ENCODE data around the gene TPBGL. TPM values are rescaled to one million over a fixed set of nuclear protein-coding genes. Genes with fewer than 3 reads are reported as not detected.

TPBGL gene
- total RNA-seq, 1 experiment from 2014 or later: not detected

DNA sequence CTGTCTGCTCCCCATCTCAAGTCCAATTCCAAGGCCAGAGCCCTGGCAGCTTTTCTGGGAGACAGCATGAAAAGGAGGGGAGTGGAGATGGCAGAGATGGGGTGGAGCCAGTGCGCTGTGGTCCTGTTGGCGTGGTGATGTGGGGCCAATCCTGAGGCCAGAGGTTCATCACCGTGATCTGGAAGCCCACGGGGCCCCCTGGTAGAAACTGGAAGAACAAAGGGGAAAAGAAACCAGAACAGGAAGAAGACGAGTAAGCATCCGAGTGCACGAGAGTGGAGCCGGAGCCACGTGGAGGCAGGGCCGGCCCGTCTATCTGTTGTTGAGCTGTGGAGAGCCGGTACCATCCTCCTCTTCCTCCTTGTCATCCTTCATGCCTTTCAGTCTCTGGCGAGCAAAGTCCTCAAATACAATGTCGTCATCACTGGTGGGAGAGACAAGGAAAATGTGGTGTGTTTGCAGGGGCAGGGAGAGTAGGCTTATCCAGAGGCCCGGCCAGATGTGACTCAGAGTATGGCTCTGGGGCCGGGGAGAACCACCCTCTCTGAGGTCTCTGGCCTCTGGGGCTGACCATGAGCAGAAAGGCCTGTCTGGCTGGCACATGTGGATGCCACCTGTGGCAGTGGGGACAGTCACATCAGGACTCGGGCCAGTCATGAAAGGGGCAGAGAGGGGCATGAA lies 25.4 kb downstream of the TPBGL start:
- no peak for ATAC-seq
- no peaks in the 10 kb centered on the region for H3K36me3 ChIP-seq (ENCODE audit: low read depth, low read length)
- H3F3A ChIP-seq (ENCODE audit: low read length, unreplicated experiment): no peaks in the 10 kb centered on the region
- no peak for DNase-seq
- H3K79me2 ChIP-seq (ENCODE audit: low read length): no peaks in the 10 kb centered on the region
- POLR2A ChIA-PET (ENCODE audit: unreplicated experiment): no interaction called here
- no peaks in the 10 kb centered on the region for H3K27me3 ChIP-seq (ENCODE audit: low read length)
- no peaks in the 10 kb centered on the region for H4K20me1 ChIP-seq (ENCODE audit: low read length)
- intact Hi-C loops (cut with micrococcal nuclease): no loop called here
- no peaks in the 10 kb centered on the region for H3K9me2 ChIP-seq (replicated peaks; ENCODE audit: low read length)
- no peak overlapping the region for H3K4me2 ChIP-seq (ENCODE audit: low read length)
- CTCF ChIA-PET: no interaction called here
- TF ChIP-seq EZH2 (IDR thresholded peaks at IDR 0.05; ENCODE audit: low read length, unreplicated experiment) (no peak), EZH2phosphoT487 (IDR thresholded peaks at IDR 0.05; ENCODE audit: borderline replicate concordance, low read length) (no peak)
- TF ChIP-seq, protein P1, sequence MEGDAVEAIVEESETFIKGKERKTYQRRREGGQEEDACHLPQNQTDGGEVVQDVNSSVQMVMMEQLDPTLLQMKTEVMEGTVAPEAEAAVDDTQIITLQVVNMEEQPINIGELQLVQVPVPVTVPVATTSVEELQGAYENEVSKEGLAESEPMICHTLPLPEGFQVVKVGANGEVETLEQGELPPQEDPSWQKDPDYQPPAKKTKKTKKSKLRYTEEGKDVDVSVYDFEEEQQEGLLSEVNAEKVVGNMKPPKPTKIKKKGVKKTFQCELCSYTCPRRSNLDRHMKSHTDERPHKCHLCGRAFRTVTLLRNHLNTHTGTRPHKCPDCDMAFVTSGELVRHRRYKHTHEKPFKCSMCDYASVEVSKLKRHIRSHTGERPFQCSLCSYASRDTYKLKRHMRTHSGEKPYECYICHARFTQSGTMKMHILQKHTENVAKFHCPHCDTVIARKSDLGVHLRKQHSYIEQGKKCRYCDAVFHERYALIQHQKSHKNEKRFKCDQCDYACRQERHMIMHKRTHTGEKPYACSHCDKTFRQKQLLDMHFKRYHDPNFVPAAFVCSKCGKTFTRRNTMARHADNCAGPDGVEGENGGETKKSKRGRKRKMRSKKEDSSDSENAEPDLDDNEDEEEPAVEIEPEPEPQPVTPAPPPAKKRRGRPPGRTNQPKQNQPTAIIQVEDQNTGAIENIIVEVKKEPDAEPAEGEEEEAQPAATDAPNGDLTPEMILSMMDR (conservative IDR thresholded peaks at IDR 0.05; ENCODE audit: low read depth, low read length): no peak
- H3K4me1 ChIP-seq (ENCODE audit: insufficient read depth, low read length): 0 out of 2 replicates have a peak, but pooled peaks cover 4% of the 10 kb centered on the region
- H2AFZ ChIP-seq (ENCODE audit: low read length): no peak overlapping the region
- no peaks in the 10 kb centered on the region for H3K9me3 ChIP-seq (ENCODE audit: low read length)
- H3K4me3 ChIP-seq (ENCODE audit: low read length): no peak overlapping the region
- BruUV-seq (replicated peaks): no TSS peak
- H3K9ac ChIP-seq (ENCODE audit: low read length): no peak overlapping the region
- no peak overlapping the region for H3K27ac ChIP-seq (ENCODE audit: low read length)

DNA sequence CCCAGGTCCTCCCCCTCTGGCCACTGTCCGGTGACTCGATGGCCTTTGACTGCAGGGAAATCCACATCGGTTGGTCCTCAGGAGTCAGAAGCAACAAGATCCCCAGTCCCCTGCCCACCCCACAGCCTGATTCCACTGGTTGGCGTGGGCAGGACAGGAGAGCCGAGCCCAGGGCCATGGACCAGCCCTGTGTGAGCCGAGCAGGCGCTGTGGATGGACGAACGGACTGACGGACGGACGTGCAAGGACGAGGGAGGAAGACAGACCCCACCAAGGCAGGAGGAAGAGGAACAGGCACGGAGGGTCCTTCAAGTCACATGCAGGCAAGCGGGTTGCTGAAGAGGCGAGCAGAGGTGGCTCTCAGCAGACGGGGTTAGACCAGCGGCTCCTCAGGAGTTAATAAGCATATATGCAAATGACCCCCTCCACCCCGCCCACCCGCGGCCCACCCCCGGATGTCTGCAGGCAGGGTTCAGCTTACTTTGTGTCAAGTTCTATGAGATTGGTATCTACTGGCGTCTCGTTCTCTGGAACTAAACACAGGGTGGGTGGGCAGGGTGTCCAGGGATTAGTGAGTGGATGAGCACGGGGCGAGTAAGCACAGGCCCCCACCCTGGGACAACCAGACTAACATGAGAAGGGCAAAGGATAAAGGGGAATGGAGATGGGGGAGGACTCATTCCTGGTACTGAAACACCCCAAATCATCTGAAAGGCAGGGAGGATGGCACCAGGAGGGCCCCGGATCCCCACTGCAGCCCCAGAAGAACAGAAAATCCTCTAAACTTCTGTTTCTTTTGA lies 26.8 kb downstream of the TPBGL start:
- no peak for DNase-seq
- ChIA-PET CTCF (no interaction called here), POLR2A (ENCODE audit: unreplicated experiment) (no interaction called here)
- no peak for TF ChIP-seq EZH2phosphoT487 (IDR thresholded peaks at IDR 0.05; ENCODE audit: borderline replicate concordance, low read length)
- TF ChIP-seq EZH2 (IDR thresholded peaks at IDR 0.05; ENCODE audit: low read length, unreplicated experiment): no peak
- TF ChIP-seq, protein P1 (conservative IDR thresholded peaks at IDR 0.05; ENCODE audit: low read depth, low read length): no peak
- H2AFZ ChIP-seq (ENCODE audit: low read length): no peak overlapping the region
- no peaks in the 10 kb centered on the region for H3F3A ChIP-seq (ENCODE audit: low read length, unreplicated experiment)
- intact Hi-C loops (cut with micrococcal nuclease): no loop called here
- H3K4me3 ChIP-seq (ENCODE audit: low read length): no peak overlapping the region
- no peak overlapping the region for H3K4me2 ChIP-seq (ENCODE audit: low read length)
- H3K36me3 ChIP-seq (ENCODE audit: low read depth, low read length): no peaks in the 10 kb centered on the region
- no TSS peak for BruUV-seq (replicated peaks)
- ATAC-seq: no peak
- no peak overlapping the region for H3K9ac ChIP-seq (ENCODE audit: low read length)
- H3K27ac ChIP-seq (ENCODE audit: low read length): no peak overlapping the region
- H3K79me2 ChIP-seq (ENCODE audit: low read length): no peaks in the 10 kb centered on the region
- no peaks in the 10 kb centered on the region for H3K9me3 ChIP-seq (ENCODE audit: low read length)
- no peaks in the 10 kb centered on the region for H3K9me2 ChIP-seq (replicated peaks; ENCODE audit: low read length)
- H4K20me1 ChIP-seq (ENCODE audit: low read length): no peaks in the 10 kb centered on the region
- H3K4me1 ChIP-seq (ENCODE audit: insufficient read depth, low read length): 0 out of 2 replicates have a peak, but pooled peaks cover 4% of the 10 kb centered on the region
- no peaks in the 10 kb centered on the region for H3K27me3 ChIP-seq (ENCODE audit: low read length)

All from PC-3 (cell line).